HG03432 (cell line): Measurements from ENCODE around the gene PAIP2.
"Not testable (repeated sequence)": the region's sequence is repeated elsewhere in the genome, so short reads cannot be mapped to it uniquely, and the experiment has no call there.

Experiments
- ATAC-seq: cut with Tn5 transposase; IDR thresholded peaks from one replicate; pipeline ENCODE4 v1.9.1; 2021; ENCODE audit warnings: mild to moderate bottlenecking, moderate library complexity; ENCODE audit not compliant: unreplicated experiment

Gene PAIP2

DNA sequence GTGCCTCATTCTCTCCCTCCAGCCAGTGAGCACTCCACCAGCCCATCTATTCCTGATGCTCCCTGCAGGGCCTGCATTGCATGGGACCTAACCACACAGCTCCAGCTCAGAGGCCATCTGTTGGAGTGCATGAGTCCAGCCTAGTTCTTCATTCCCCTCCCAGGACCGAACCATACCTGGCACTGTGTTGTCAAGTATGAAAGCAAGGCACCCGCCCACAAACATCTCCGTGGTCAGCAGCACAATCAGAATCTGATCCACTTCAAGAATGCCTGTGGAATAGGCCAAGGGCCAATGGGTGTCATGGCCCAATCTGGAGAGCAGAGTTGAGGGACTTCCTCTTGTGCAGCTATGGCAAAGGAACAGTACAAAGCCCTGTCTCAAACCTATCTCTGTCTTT lies 35.6 kb downstream of the PAIP2 start:
- no peak for ATAC-seq

DNA sequence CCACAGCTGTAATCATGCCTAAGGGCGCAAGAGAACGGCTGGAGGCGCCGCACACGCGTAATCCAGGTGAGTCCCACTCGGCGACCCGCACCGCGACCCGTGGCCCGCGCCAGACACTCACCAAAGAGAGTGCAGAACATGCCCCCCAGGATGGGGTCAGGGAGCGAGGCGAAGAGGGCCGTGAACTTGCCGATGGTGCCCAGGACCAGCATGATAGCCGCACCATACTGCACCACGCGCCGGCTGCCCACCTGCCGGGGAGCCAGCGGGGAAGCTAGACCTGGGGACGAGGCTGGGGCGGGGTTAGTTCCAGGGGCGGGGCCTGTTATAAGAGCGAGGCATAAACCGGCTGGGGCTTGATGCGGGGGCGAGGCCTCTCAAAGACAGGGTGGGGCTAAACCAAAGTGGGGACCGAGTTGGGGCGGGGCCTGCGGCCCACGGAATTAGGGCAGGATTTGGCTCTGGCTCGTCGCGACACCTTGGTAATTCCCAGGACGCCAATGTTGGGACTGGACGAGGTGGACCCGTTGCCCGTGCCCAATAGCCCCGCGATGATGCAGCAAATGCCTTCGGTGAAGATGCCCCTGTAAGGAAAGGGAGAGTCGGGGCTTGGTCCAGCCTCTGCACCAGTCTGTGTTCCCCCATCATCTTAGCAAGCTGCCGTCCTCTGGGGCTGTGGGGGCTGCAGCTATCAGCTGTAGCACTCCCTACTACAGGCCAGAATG lies 36.6 kb downstream of the PAIP2 start:
- no peak for ATAC-seq

DNA sequence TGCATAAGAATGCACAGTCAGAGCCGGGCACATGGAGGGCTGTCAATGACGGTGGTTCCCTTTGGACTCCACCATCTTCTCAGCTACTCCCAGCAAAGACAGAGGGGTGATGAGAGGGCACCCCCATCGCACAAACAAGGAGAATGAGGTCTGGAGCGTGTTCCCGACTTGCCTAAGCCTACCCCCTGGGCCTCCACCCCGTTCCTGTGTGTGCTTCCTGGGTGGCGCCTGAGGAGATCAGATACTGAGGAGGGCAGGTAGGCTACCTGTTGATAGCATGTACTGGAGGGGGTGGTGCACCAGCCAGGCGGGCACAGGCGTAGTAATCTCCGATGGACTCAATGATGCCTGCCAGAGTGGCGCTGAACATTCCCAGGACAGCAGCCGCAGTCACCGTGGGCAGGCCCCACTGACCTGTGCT lies 37.3 kb downstream of the PAIP2 start:
- ATAC-seq = no peak

DNA sequence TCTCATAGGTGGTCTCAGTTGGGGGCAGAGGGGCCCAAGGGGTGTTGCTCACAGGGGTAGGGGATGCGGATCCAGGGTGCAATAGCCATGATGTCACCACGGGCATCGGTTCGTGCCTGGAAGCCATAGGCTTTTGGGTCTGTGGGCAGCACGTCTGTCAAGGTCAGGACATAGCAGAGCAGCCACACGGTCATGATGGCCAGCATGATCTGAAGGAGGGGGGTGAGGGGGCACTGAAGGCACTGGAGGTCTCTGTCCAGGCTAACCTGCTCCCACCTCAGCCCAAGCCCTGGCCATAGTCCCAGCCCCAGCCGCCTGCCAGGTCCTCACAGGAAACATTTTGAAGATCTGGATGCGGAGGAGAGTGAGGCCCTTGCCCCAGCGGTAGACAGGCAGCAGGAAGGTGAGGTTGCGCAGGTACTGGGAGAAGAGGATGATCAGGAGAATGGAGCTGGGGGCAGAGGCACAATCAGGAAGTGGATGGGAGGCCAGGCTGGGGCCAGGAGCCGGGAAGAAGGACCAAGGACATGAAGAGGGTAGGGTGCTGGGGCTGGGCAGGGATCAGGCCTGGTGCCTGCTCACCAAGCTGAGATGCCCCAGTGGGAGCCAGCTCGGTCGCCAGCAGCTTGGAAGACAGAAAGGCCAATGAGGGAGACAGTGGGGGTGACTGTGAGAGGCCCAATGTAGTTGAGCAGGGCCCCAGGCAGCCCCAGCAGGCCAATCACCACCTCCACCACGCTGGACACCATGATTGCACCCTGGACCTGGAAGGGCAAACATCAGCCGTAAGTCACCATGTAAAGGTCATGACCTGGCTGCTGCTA lies 38.2 kb downstream of the PAIP2 start:
- no peak for ATAC-seq

DNA sequence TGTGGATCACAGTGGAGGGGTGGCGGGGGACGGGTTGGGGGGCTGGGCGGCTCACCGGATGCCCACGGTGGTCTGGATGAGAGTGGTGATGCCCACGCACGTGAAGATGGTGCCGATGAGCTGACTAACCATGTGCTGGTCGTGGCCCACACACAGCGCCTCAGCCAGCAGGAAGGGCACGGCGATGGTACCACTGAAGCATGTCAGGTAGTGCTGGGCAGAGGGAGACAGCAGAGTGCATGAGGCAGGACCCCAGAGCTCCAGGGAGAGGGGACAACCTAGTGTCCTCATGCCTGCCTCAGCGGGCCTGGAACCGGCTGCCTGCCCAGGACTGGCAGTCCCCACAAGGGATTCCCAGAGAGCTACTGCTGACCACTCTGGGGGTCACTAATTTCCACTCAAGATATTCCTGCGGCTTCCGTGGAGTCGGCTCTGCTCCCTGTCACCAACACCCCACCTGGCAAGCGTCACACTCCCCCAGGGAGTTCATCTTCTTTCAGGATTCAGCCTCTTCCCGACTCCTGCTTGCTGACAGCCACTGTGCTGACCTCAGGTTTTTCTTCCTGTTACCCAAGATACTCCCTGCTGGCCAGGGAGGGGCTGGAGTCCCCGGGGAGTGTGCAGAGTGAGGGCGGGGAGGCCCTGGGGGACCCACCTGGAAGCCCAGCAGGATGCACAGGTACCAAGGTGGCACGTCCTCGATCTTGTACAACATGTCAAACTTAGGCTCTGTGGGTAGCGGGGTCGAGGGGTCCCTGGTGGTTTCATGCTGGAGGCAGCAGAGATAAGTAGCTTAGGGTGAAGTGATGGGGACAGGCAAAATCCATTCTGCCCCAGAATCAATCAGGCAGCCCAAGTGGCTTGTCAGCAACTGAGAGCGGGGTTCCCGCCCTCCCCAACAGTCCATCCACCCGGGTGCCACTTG lies 40.4 kb downstream of the PAIP2 start:
- no peak for ATAC-seq

DNA sequence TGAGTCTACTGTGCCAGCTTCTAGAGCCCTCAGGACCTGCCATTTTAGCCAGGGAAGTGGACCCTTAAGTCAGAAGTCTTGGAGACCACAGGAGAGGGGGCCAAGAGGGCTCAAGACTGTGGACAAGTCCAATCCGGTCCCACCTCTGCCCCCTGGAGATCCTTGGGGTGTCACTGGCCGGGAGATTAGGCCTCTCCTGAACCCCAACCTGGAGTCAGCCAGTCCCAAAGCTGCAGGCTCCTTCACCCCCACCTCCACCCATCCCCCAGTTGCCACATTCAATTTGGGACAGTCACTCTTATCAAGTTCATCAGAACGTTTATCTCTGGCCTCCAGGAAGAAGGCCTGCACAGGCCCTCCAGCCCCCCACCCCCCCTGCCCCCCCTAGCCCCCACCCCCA lies 41.2 kb downstream of the PAIP2 start:
- ATAC-seq = no peak

DNA sequence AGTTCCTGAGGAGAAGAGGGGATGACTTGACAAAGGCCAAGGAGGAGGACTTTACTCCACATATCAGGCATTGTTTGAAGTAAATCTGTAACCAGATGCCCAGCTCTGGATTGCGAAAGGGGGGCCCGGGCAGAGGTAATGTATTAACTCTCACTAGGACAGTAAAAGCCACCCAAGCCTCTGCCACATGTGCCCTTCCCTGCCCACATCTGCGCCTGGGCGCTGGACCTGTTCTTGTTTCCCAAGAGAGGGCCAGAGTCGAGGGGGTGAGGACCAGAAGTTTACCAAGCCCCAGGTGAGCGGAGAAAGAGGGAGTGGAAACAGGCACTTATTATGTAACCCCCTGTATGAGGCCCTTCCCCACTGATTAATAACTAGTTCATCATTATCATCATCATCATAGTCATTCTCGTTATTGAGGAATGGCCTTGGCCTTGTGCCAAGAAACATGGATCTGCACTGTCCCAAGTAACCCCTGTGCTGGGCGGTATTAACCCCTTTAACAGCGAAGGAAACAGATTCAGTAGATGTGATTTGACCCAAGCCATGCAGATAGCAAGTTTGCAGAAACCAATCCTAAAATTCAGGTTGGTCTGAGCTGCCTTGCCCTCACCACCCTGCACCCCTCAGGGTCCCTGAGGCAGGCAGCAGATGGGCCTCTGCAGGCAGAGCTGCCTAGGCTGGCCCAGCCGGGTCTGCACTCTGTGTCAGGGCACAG lies 41.8 kb downstream of the PAIP2 start, which contains the start of gene SLC23A1:
Gene SLC23A1 (minus strand): TSS at position 23 of the 718 bp plus-strand sequence. CDS start 44 bp downstream, outside the sequence.
- no peak for ATAC-seq

DNA sequence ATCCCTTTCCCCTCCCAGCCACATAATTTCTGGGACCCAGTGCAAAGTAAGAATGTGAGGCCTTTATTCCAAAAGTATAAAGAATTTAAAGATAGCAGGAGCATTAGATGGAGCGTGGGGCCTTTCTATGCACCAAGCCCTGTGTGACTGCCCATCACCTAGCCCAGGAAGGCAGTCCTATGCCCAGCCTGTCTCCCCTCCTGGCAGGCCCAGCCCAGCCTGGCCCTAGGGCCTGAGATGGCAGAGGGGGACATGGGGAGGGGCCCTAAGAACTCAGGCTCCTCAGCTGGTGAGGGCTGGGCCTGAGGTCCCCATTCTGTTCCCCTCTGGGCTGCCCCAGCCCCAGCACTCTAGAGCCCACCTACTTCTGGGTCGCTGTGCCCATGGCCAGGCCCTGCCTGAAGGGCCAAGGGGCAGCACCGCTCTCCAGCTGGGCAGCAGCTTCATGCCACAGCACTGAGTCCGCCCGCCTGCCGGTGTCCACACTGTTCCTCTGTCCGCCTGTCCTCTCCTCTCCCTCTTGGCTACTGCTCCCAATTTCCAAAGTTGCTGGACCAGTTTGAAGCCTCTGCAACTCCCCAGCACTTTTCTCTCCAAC lies 42.4 kb downstream of the PAIP2 start:
- no peak for ATAC-seq

DNA sequence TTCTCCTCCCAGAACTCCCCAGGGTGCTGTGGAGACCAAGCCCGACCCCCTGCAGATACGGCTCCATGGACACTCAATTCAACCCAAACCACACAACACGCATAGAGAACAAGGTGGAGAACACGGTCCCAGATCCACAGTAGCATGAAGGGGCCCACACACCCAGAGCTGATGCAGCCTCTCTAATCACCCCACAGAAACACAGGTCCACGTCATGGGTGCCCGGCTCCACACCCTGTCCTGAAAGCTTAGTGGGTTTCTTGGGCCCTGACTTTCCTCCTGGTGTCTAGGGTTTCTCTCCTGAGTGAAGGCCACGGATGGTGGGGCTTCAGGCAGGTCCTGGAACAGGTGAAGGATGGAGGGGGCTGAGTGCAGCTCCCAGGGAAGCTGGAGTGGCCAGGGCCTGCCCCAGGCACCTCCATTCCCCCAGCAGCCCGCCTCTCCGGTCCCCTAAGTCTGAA lies 43.0 kb downstream of the PAIP2 start:
- no peak for ATAC-seq

DNA sequence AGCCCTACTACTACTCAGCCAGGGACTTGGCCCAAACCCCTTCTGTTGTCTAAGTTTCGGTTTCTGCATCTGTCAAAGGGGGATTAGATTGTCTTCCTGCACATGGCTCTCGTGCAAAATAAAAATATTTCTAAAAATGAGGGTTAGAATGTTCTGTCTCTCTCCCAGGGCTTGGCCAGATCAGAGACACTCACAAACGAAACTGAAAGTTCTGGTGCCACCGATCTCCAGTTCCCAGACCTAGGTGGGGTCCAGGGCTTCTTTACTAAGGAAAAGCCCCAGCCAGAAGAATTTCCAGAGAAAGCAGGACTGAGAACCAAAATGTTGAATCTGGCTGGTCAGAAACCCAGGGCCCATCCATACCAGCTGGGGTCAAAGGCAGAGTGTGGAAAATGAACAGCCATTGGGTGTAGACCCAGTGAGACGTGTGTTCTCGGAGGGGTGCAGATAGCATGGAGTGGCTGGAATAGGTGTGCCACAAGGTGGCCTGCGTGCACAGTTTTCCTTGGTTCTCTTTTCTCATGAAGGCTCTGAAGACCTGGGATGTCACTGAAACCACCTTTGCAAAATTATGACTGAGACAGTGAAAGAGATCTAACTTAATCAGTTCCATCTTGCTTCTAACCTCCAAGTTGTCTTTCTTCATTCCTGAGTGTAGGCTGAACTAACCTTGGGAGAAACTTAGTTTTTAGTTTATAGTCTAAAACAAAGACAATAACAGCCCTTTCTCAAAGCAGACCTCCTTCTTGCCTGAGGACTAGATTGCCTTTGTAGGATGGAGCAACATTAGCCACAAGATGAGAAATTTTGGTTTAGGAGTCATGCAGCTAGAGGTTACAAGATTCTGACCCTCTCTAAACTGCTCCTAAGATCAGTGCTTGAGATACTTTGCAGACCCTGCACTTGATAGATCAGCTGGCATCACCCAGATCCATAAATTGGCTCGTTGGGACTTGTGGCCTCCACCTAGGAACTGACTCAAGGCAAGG lies 43.7 kb downstream of the PAIP2 start:
- no peak for ATAC-seq

DNA sequence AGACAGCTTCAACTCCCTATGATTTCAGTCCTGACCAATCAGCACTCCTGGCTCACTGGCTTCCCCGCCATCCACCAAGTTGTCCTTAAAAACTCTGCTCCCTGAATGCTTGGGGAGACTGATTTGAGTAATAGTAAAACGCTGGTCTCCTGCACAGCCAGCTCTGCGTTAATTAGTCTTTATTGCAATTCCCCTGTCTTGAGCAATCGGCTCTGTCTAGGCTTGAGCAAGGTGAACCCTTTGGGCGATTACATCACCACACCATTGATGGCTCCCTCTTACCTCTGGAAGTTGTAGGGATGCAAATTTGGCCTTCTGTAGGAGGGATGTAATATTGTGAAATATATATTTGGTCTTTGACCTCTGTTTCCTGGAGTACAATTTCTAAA lies 44.4 kb downstream of the PAIP2 start:
- no peak for ATAC-seq

DNA sequence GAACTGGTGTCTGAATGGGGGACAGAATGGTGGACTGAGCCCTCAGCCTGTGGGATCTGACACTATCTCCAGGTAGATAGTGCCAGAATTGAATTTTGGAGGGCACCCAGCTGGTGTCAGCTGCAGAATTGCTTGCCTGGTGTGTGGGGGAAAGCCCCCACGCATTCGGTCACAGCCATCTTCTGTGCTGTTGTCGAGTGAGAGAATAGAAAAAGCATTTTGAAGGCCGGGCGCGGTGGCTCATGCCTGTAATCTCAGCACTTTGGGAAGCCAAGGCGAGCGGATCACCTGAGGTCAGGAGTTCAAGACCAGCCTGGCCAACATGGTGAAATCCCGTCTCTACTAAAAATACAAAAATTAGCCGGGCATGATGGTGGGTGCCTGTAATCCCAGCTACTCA lies 45.3 kb downstream of the PAIP2 start:
- not testable (repeated sequence) for ATAC-seq

DNA sequence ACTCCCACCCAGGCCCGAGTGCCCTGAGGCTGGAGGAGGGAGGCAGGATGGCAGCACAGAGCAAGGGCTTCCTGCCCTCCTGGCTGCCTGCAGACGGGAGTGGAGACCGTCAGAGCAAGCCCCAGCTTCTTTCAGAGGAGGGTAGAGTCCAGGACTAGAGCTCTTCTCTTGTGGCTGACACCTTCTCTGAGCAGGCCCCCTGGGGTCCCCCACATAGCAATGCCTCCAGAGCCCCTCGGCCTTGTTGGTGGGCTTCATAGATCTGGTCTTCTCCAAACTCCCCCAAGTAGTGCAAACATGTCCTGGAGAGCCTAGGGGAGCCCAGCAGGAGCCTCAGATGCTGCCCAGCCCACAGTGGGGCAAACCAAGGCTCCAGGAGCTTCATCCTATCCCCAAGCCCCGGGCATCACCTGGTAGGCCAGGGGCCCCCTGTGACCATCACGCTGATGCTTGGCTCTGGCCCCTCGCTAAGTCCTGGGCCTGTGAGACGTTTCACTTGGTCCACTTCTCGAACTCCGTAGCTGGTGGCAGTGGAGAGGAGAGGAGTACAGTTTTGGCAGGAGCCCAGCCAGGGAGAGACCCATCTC lies 46.0 kb downstream of the PAIP2 start:
- no peak for ATAC-seq

DNA sequence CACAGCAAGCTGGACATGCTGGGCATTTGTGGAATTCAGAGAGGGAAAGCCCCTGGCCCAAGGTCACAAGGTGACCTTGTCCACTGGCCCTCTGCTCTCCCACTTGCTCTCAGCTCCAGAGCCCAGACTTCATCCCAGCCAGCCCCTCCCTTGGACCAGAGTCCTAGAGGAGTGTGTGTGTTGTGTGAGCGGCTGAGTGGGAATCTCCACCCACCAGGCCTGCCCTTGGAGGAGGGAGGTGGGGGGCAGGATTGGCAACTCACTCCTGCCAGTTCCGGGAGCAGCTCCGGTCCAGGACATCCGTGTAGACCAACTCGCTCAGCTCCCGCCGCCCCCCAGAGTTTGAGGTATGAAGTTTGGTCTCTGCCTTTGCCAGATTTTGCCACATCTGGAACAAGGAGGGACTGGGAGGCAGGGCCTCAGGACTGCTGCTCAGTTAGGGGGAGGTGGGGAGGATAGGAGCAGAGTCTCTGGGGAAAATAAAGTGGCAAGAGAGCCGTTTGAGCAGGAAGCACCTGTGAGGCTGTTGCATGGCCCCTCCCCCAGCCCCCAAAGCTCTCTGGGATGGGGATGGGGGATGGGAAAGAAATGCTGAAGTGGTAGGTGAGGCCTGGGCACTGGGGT lies 46.7 kb downstream of the PAIP2 start:
- ATAC-seq = no peak

DNA sequence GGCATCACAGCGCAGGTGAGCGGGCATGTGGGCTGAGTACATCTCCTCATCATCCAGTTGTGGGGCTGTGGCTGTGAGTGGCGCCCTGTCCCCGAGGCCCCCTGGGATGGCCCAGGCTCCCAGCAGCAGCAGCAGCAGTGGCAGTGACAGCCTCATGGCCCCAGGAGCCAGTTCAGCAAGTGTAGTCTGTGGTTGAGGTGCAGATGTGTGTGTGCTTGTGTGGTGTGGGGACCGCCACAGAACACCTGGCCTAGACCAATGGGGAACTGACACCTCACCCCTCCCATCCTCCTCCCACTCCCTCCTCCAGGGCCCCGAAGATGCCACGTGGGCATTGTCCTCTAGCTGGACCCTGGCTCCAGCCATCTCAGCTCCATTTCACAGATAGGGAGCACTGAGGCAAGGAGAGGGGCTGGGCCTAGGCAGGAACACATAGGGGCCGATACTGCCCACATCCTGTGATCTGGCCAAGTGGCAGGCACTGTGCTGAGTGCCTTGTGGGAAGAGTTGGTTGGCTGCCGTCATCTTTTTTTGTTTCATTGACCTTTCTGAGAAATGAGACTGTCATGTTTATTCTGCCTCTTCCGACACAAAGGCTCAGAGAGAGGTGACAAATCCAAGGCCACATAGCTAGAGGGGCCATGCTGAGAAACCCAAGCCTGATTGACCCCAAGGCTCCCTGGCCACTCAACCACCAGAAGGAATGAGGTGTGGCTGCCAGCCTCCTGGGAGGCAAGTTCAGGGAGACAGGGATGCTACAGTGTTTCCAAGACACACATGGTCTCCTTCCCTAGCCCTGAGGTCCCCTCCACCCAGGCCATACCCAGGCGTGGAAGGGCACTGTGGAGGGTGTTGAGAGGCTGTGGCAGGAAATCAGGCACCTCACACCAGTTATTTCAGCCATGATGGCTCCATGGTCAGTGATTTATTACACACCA lies 48.3 kb downstream of the PAIP2 start, which contains the start of gene MZB1:
Gene MZB1 (minus strand): TSS at position 213 of the 938 bp plus-strand sequence. CDS start 57 bp downstream, at position 156.
- peak; percentile 39 for ATAC-seq

DNA sequence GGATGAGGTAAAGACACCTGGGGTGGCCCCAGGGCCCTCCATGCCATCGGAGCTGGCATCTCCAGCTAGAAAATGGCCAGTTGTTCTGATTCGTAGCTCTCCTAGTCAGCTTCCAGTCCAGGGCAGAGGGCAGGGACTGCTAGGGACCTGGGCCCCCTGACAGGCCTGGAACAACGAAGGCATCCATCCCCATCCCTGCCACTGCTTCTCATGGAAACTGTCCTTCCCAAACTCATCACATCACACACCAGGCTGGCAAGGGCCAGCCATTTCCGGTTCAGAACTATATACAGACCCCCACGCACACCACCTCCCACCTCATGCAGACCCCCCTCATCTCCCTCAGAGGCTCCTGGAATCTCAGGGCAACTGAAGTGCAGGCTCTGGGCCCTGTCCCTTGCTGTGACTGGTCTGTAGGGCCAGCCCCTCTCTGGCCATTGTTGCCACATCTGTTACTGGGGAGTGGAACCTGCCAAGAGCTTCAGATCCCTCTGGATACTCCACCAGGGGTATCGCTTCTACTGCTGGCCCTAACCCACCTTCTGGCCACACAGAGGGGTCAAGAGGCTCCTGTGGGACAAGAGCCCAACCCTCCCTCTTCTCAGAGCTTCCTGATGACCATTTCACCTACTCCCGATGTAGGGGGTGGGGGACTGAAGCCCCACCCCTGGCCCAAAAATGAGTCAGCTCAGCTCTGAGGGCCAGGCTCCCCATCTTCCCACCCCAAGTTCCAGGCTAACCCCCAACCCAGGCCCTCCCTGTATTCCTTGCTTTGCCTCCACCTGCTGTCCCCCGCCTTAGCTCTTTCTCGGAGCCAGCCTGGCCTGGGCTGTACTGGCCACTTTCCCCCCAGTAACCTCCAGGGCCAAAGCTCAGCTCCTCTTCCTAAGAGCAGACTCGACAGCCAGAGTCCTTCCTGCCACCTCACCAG lies 49.2 kb downstream of the PAIP2 start:
- ATAC-seq = no peak
